NB4 (cell line): ENCODE data around the gene HDAC7.

ENCODE experiments used
- DNase-seq: peaks from one replicate; pipeline ENCODE4 v3.0.0; 2010; ENCODE audit warnings: low read depth
- H3K4me3 ChIP-seq: one replicate; pipeline ENCODE4 v1.5.1; 2011; ENCODE audit warnings: mild to moderate bottlenecking, low read depth, low read length, moderate library complexity
- MYC ChIP-seq: IDR thresholded peaks from 2 replicates; pipeline ENCODE4 v1.6.1; 2011; ENCODE audit warnings: low read depth, low read length
- POLR2A ChIP-seq: IDR thresholded peaks from 2 replicates; pipeline ENCODE4 v1.6.1; 2011; ENCODE audit warnings: mild to moderate bottlenecking; ENCODE audit not compliant: insufficient read length; ENCODE audit errors: extremely low read depth
- TF ChIP-seq, protein P1 (sequence below): IDR thresholded peaks from one replicate; pipeline ENCODE4 v1.5.1; 2012; ENCODE audit warnings: low read depth, low read length
- TF ChIP-seq, protein P2 (sequence below): IDR thresholded peaks from 2 replicates; pipeline ENCODE4 v1.6.1; 2011; ENCODE audit warnings: low read depth, low read length

Gene HDAC7

GRCh38 chr12:47858511-47859266, 39.0 kb upstream of the HDAC7 start:
- no peak for TF ChIP-seq POLR2A
- TF ChIP-seq MYC = no peak
- TF ChIP-seq, protein P1, sequence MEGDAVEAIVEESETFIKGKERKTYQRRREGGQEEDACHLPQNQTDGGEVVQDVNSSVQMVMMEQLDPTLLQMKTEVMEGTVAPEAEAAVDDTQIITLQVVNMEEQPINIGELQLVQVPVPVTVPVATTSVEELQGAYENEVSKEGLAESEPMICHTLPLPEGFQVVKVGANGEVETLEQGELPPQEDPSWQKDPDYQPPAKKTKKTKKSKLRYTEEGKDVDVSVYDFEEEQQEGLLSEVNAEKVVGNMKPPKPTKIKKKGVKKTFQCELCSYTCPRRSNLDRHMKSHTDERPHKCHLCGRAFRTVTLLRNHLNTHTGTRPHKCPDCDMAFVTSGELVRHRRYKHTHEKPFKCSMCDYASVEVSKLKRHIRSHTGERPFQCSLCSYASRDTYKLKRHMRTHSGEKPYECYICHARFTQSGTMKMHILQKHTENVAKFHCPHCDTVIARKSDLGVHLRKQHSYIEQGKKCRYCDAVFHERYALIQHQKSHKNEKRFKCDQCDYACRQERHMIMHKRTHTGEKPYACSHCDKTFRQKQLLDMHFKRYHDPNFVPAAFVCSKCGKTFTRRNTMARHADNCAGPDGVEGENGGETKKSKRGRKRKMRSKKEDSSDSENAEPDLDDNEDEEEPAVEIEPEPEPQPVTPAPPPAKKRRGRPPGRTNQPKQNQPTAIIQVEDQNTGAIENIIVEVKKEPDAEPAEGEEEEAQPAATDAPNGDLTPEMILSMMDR = no peak
- TF ChIP-seq, protein P2, sequence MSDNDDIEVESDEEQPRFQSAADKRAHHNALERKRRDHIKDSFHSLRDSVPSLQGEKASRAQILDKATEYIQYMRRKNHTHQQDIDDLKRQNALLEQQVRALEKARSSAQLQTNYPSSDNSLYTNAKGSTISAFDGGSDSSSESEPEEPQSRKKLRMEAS = no peak

DNA sequence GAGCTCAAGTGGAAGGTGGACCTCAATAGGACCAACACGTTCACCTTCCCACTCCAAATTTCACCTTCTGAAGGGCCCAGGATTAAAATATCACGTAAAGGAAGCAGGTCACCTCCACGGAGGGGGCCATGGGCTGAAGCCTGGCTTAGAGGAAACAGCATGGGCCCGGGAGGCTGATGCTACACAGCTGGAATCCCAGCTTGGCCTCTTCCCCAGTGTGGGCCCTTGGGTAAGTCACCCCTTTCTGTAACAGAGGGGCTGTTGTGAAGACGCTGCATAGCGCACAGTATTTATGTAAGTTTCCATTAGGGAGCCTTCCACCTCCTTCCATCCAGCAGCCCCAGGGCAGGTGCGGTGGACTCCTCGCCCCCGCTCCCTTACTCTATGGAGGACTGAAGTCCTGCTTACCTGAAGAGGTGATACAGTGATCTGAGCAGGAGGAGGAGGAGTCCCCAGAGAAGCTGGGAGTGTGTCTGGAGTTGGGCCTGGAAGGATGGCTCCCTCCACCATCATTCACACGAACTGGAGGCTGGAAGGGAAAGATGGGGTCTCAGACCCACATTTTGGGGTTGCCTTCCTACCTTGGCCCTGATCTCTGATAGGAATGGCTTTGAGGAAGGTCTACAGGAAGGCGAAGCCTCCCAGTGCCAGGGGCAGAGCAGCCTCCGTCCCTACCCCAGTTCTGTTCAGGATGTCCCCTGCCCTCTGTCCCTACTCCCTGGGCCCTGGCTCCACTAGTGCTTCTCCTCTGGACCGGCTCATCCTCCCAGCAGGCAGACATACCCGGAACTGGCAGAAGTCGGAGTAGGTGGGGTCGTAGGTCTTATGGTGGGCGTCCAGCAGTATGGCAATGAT, 37.2 kb upstream of the HDAC7 start:
- H3K4me3 ChIP-seq = no peak overlapping the region
- TF ChIP-seq MYC (no peak), POLR2A (no peak)
- TF ChIP-seq, protein P2 = no peak
- TF ChIP-seq, protein P1 = no peak
- DNase-seq = no peak

More at GRCh38 chr12:47858511-47859266, 39.0 kb upstream of the HDAC7 start:
- no peak overlapping the region for H3K4me3 ChIP-seq
- no peak for DNase-seq

DNA sequence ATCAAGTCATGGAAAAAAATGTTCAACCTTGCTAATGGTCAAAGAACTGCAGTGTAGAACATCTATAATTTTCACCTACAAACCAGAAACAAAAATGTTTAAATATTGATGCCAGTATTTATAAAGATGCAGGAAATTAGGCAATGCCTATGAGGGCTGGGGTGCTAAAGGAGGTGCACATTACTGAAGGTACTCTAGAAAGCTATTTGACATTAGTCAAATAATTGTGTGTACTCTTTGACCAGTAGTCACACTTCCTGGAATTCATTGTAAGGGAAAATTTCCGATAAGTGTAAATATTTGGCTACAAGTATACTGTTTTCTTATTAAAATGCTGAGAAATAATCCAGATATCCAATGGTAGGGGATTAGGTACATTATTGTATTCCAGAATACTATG, 36.4 kb upstream of the HDAC7 start:
- no peak for DNase-seq
- TF ChIP-seq POLR2A (no peak), MYC (no peak)
- TF ChIP-seq, protein P2 = no peak
- TF ChIP-seq, protein P1 = no peak
- no peak overlapping the region for H3K4me3 ChIP-seq

DNA sequence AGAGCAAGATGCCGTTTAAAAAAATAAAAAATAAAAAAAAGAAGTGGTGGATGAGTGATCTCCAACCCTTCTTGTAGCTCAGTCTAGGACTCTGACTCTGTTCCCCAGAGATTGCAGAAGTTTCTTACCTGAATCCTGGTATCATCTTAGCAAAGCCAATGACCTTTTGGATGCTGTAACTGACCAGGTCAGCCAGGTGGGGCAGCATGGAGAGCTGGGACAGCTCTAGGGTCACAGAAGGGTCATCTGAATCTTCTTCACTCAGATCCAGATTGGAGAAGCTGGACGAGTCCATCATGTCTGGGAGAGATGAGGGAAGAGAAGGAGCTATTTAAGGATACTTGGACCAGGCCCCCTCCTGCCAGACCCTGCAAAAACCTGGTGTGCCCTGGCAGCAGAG, 35.8 kb upstream of the HDAC7 start:
- TF ChIP-seq, protein P1 = peak; percentile 2
- TF ChIP-seq MYC = no peak
- TF ChIP-seq, protein P2 = no peak
- no peak for DNase-seq
- no peak overlapping the region for H3K4me3 ChIP-seq

DNA sequence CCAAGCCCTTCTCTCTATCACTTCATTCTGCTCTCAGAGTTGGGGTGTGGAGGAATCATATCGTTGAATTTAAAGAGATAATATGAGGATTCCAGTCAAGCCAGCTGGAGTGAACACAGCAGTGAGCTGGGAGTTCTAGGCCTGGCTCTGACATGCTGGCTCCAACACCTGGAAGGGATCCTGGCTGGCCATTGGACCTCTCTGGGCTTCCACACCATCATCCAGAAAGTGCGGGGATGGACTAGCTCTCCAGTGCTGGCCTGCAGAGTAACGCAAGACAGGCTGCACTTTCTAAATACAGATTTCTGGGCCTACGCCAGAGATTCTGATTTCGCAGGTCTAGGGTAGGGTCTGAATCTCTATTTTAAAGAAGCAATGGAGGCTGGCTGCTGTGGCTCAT, 34.8 kb upstream of the HDAC7 start:
- TF ChIP-seq, protein P1 = no peak
- no peak overlapping the region for H3K4me3 ChIP-seq
- DNase-seq = no peak
